Fibroblast of the aortic adventitia (primary cell): ENCODE results near the gene PAFAH1B2. TPM values are rescaled to one million over a fixed set of nuclear protein-coding genes. Genes with fewer than 3 reads are reported as not detected.

Source experiments
- DNase-seq: peaks from one replicate; pipeline ENCODE4 v3.0.0-alpha.2; 2010; ENCODE audit warnings: low read depth
- H3K4me3 ChIP-seq: 2 replicates; pipeline ENCODE4 v1.5.1; 2011; ENCODE audit warnings: low read depth, mild to moderate bottlenecking, control low read depth, low read length, moderate library complexity
- total RNA-seq: library from RNA; depleted of rRNA; stranded (reverse); fragments of >200 nt; gene quantifications from 2 replicates; pipeline ENCODE4 v1.2.3, GENCODE V29; 2012; ENCODE audit warnings: low replicate concordance
- TF ChIP-seq, protein P1 (sequence below): IDR thresholded peaks from 2 replicates; pipeline ENCODE4 v1.5.1; 2011; ENCODE audit warnings: mild to moderate bottlenecking, low read length, control low read depth, inconsistent platforms; ENCODE audit not compliant: insufficient read depth

Gene PAFAH1B2
- total RNA-seq, 1 donor, result 161 TPM

DNA sequence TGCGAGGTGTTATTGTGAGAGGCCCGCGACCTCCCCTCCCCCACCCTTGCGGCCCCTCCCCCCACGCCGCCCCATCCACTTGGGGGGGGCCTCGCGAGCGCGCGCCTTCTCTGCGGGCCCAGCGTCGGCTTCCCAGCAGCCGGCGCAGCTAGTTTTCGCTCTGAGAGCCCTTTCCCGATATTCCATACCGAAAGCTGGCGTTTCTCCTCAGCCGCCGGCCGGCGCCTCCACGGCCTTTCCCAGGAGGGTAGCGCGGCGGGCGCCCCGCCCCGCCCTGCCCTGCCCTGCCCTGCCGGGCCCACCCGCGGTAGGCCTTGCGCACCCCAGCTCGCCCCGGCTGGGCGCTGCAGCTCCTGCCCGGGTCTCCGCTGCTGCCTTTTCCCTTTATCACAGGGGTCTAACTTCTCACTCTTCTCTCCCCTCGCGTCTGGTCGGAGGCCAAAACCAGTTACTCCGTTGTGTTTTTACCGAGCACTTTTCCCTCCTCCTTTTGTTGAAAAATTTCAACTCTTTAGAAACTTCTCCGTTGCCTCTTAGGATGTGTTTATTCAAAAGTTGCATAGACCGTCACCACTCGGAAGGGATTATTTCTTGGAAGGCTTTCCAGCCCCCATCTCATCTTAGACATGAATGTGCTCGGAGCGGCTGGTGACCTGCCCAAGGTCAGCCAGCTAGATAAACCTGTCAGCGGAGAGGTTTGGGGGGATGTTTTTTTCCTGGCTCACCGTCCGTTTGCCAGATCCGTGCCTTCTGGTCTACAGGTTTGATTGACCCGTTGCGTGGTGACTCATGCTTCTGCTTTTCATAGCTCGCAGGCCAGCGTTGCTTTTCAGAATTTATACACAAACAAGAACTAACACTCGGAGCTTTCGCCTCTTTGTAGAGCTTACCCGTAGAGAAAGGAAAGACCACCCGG lies 648 bp downstream of the PAFAH1B2 start:
- TF ChIP-seq, protein P1, sequence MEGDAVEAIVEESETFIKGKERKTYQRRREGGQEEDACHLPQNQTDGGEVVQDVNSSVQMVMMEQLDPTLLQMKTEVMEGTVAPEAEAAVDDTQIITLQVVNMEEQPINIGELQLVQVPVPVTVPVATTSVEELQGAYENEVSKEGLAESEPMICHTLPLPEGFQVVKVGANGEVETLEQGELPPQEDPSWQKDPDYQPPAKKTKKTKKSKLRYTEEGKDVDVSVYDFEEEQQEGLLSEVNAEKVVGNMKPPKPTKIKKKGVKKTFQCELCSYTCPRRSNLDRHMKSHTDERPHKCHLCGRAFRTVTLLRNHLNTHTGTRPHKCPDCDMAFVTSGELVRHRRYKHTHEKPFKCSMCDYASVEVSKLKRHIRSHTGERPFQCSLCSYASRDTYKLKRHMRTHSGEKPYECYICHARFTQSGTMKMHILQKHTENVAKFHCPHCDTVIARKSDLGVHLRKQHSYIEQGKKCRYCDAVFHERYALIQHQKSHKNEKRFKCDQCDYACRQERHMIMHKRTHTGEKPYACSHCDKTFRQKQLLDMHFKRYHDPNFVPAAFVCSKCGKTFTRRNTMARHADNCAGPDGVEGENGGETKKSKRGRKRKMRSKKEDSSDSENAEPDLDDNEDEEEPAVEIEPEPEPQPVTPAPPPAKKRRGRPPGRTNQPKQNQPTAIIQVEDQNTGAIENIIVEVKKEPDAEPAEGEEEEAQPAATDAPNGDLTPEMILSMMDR, result no peak
- peak overlapping the region; percentile 91 for H3K4me3 ChIP-seq
- DNase-seq, result peak; percentile 82

GRCh38 chr11:117145393-117145761 lies 1.3 kb downstream of the PAFAH1B2 start:
- TF ChIP-seq, protein P1, result peak; percentile 38
- peak overlapping the region; percentile 91 for H3K4me3 ChIP-seq
- DNase-seq, result peak; percentile 60

DNA sequence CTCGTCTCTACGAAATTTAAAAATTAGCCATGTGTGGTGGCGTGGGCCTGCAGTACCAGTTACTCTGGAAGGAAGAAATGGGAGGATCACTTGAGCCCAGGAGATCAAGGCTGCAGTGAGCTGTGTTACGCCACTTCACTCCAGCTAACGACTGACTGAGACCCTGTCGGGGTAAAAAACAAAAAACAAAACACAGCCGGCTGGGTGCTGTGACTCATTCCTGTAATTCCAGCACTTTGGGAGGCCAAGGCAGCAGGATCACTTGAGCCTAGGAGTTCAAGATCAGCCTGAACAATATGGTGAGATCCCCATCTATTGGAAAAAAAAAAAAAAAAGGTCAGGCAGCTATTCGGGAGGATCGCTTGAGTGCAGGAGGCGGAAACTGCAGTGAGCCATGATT lies 2.4 kb downstream of the PAFAH1B2 start:
- DNase-seq, result peak; percentile 20
- peak overlapping the region; percentile 4 for H3K4me3 ChIP-seq
- TF ChIP-seq, protein P1, result no peak

- TF ChIP-seq, protein P1, result no peak
- DNase-seq, result no peak
Observed at GRCh38 chr11:117152066-117152465, 8.0 kb downstream of the PAFAH1B2 start.

GRCh38 chr11:117154468-117154867 lies 10.4 kb downstream of the PAFAH1B2 start:
- H3K4me3 ChIP-seq, result no peak overlapping the region
- TF ChIP-seq, protein P1, result no peak
- DNase-seq, result no peak

More at GRCh38 chr11:117152066-117152465, 8.0 kb downstream of the PAFAH1B2 start:
- H3K4me3 ChIP-seq, result no peak overlapping the region

- H3K4me3 ChIP-seq, result no peak overlapping the region
- TF ChIP-seq, protein P1, result no peak
- no peak for DNase-seq
Observed at GRCh38 chr11:117157507-117157906, 13.4 kb downstream of the PAFAH1B2 start.
